GM12878 (cell line): ENCODE results near the gene PAXX. TPM values are rescaled to one million over a fixed set of nuclear protein-coding genes. Genes with fewer than 3 reads are reported as not detected.
A peak's percentile ranks its signal among the peaks of the same experiment; 100 is the strongest.

Experiments
- ASH2L ChIP-seq: fragments of 300-600, 200-600 bp; sonication (generic); IDR thresholded peaks from 2 replicates; pipeline ENCODE4 v1.6.1; 2017; ENCODE audit warnings: low read depth, mild to moderate bottlenecking, borderline replicate concordance
- BCL11A ChIP-seq: IDR thresholded peaks from 2 replicates; pipeline ENCODE4 v1.6.1; 2011; ENCODE audit warnings: low read depth, low read length
- BHLHE40 ChIP-seq, 2 experiments: fragments of 450-650 bp in 1 of 2; IDR thresholded peaks; 2 replicates each; pipeline ENCODE4 v1.6.1; 2011 to 2017; ENCODE audit warnings: low read depth in 2 of 2, borderline replicate concordance in 1 of 2, improper control_type of control experiment in 1 of 2, low read length in 1 of 2, mild to moderate bottlenecking in 1 of 2
- BRCA1 ChIP-seq: IDR thresholded peaks from 2 replicates; pipeline ENCODE4 v1.6.1; 2011; ENCODE audit warnings: low read depth, low read length, improper control_type of control experiment
- CREB1 ChIP-seq: IDR thresholded peaks from 2 replicates; pipeline ENCODE4 v1.6.1; 2012; ENCODE audit warnings: low read depth, mild to moderate bottlenecking, inconsistent platforms
- FOXK2 ChIP-seq: fragments of 450-650 bp; IDR thresholded peaks from 2 replicates; pipeline ENCODE4 v1.6.1; 2017; ENCODE audit warnings: mild to moderate bottlenecking, moderate library complexity
- IKZF2 ChIP-seq, 2 experiments: fragments of 450-650 bp; IDR thresholded peaks; 2 replicates each; pipeline ENCODE4 v1.6.1; 2017; ENCODE audit warnings: mild to moderate bottlenecking in 2 of 2, moderate library complexity in 2 of 2
- IRF4 ChIP-seq: IDR thresholded peaks from 2 replicates; pipeline ENCODE4 v1.6.1; 2011; ENCODE audit warnings: low read depth, low read length
- KLF5 ChIP-seq: fragments of 450-650 bp; IDR thresholded peaks from 2 replicates; pipeline ENCODE4 v1.6.1; 2014; ENCODE audit warnings: mild to moderate bottlenecking; ENCODE audit not compliant: partially characterized antibody
- POLR2AphosphoS5 ChIP-seq: IDR thresholded peaks from 2 replicates; pipeline ENCODE4 v1.6.1; 2011; ENCODE audit warnings: mild to moderate bottlenecking, low read length, inconsistent platforms
- RBBP5 ChIP-seq: fragments of 200-600 bp; sonication (generic); conservative IDR thresholded peaks from 2 replicates; pipeline ENCODE4 v1.6.1; 2016
- RUNX3 ChIP-seq: IDR thresholded peaks from 2 replicates; pipeline ENCODE4 v1.6.1; 2012; ENCODE audit warnings: low read length, inconsistent platforms
- SMC3 ChIP-seq: IDR thresholded peaks from 2 replicates; pipeline ENCODE4 v1.6.1; 2011; ENCODE audit warnings: low read length, improper control_type of control experiment, borderline replicate concordance
- SREBF2 ChIP-seq: IDR thresholded peaks from 2 replicates; pipeline ENCODE4 v1.6.1; 2012; ENCODE audit warnings: mild to moderate bottlenecking, low read length
- ZNF24 ChIP-seq: fragments of 450-650 bp; IDR thresholded peaks from 2 replicates; pipeline ENCODE4 v1.6.1; 2017; ENCODE audit warnings: antibody characterized with exemption, mild to moderate bottlenecking
- polyA plus RNA-seq, 11 experiments: library from polyadenylated mRNA; depleted of rRNA in 4 of 11; unstranded in 6 of 11; stranded (reverse) in 5 of 11; fragments of >200 nt; fragmentation: Nextera tagmentation in 4 of 11; fragmentation: Illumina TruSeq in 1 of 11; extraction: Ambion mirVana in 4 of 11; extraction: Trizol in 1 of 11; gene quantifications; 1 replicate in 1 of 11; 2 replicates in 10 of 11; pipeline versions ENCODE4 v1.2.1 to v1.2.3, GENCODE V29; 2011 to 2016; ENCODE audit warnings: inconsistent platforms in 2 of 11, missing spikeins in 2 of 11, low read depth in 1 of 11
- total RNA-seq, 4 experiments: library from RNA; depleted of rRNA in 3 of 4; stranded (reverse); fragments of >200 nt in 3 of 4; fragmentation: Illumina TruSeq in 1 of 4; extraction: Trizol in 1 of 4; gene quantifications; 2 replicates each; pipeline versions ENCODE4 v1.2.1 to v1.2.3, GENCODE V29; 2013 to 2021
- TF ChIP-seq, protein P1 (sequence below): IDR thresholded peaks from 2 replicates; pipeline ENCODE4 v1.6.1; 2012; ENCODE audit warnings: low read depth, low read length, improper control_type of control experiment
- TF ChIP-seq, protein P2 (sequence below): fragments of 450-650 bp; IDR thresholded peaks from 2 replicates; pipeline ENCODE4 v1.6.1; 2017; ENCODE audit warnings: antibody characterized with exemption, mild to moderate bottlenecking, moderate library complexity
- TF ChIP-seq, protein P3 (sequence below): IDR thresholded peaks from 2 replicates; pipeline ENCODE4 v1.6.1; 2011; ENCODE audit warnings: mild to moderate bottlenecking, low read depth, low read length, moderate library complexity; ENCODE audit not compliant: insufficient replicate concordance
- TF ChIP-seq, protein P4 (sequence below): fragments of 450-650 bp; IDR thresholded peaks from 2 replicates; pipeline ENCODE4 v1.6.1; 2017; ENCODE audit warnings: borderline replicate concordance
- TF ChIP-seq, protein P5 (sequence below): fragments of 450-650 bp; formaldehyde crosslinking; IDR thresholded peaks from 2 replicates; pipeline ENCODE4 v1.4.0; 2020; ENCODE audit warnings: mild to moderate bottlenecking, moderate library complexity

The PAXX gene
- total and polyA plus RNA-seq, 10 of the 15 experiments (the other 5 are each of a cell fraction or from before 2014, with no cell fraction given): 0.18 to 60.6 (median 29.5) TPM

DNA sequence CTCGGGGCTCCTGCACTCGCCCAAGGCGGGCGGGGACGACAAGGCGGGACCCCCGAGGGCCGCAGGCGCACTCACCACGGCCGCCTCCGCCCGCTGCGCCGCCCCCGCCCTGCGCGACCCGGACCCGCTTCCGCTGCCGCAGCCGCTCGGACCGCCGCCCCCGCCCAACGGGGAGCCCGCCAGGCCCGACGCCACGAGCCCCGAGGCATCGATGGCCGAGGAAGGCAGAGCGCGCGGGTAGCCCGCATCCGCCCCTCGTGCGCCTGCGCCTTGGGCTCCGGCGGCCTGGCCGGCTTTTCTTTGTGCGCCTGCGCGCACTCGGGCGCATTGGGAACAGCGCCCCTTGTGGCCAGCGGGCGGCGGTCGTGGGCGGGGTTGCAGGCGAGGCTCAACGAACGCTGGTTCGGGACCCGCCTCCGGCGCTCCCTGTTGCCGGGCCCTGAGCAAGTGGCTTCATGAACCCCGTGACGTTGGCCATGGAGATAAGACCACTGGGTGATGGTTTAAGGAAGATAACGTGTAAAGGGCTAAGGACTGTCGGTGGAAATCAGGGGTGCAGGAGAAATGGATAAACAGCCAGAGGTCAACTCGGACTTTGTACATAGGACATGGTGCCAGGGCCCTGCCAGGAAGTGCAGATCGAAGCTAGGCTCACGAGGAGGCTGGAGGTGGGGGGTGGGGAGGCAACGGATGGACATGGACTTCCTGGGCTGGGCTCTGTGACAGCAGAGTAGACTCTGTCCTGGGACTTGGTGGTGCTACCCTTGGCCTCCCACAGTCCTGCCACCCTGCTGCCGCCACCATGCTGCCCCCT is 47.5 kb upstream of the PAXX start, which contains the start of the genes C8G and FBXW5 (continued):
- TF ChIP-seq KLF5 (peak; percentile 5), RBBP5 (no peak), BHLHE40 (IDR thresholded peaks at IDR 0.05; ENCODE audit: borderline replicate concordance in 1 of 2, low read depth in 2 of 2, low read length in 1 of 2) (peak; percentile 58 to 83), SREBF2 (no peak), ZNF24 (peak; percentile 32; the same call in 1 of the 2 replicates), IKZF2 (IDR thresholded peaks at IDR 0.05) (no peak), BRCA1 (no peak), ASH2L (no peak), CREB1 (no peak), IRF4 (no peak), FOXK2 (no peak), SMC3 (peak; percentile 3; the same call in 1 of the 2 replicates), RUNX3 (no peak), POLR2AphosphoS5 (no peak), BCL11A (no peak)
- TF ChIP-seq, protein P1, sequence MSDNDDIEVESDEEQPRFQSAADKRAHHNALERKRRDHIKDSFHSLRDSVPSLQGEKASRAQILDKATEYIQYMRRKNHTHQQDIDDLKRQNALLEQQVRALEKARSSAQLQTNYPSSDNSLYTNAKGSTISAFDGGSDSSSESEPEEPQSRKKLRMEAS: peak; percentile 35
- TF ChIP-seq, protein P2, sequence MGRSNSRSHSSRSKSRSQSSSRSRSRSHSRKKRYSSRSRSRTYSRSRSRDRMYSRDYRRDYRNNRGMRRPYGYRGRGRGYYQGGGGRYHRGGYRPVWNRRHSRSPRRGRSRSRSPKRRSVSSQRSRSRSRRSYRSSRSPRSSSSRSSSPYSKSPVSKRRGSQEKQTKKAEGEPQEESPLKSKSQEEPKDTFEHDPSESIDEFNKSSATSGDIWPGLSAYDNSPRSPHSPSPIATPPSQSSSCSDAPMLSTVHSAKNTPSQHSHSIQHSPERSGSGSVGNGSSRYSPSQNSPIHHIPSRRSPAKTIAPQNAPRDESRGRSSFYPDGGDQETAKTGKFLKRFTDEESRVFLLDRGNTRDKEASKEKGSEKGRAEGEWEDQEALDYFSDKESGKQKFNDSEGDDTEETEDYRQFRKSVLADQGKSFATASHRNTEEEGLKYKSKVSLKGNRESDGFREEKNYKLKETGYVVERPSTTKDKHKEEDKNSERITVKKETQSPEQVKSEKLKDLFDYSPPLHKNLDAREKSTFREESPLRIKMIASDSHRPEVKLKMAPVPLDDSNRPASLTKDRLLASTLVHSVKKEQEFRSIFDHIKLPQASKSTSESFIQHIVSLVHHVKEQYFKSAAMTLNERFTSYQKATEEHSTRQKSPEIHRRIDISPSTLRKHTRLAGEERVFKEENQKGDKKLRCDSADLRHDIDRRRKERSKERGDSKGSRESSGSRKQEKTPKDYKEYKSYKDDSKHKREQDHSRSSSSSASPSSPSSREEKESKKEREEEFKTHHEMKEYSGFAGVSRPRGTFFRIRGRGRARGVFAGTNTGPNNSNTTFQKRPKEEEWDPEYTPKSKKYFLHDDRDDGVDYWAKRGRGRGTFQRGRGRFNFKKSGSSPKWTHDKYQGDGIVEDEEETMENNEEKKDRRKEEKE: no peak
- TF ChIP-seq, protein P3, sequence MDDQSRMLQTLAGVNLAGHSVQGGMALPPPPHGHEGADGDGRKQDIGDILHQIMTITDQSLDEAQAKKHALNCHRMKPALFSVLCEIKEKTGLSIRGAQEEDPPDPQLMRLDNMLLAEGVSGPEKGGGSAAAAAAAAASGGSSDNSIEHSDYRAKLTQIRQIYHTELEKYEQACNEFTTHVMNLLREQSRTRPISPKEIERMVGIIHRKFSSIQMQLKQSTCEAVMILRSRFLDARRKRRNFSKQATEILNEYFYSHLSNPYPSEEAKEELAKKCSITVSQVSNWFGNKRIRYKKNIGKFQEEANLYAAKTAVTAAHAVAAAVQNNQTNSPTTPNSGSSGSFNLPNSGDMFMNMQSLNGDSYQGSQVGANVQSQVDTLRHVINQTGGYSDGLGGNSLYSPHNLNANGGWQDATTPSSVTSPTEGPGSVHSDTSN: no peak
- TF ChIP-seq, protein P4, sequence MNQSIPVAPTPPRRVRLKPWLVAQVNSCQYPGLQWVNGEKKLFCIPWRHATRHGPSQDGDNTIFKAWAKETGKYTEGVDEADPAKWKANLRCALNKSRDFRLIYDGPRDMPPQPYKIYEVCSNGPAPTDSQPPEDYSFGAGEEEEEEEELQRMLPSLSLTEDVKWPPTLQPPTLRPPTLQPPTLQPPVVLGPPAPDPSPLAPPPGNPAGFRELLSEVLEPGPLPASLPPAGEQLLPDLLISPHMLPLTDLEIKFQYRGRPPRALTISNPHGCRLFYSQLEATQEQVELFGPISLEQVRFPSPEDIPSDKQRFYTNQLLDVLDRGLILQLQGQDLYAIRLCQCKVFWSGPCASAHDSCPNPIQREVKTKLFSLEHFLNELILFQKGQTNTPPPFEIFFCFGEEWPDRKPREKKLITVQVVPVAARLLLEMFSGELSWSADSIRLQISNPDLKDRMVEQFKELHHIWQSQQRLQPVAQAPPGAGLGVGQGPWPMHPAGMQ: no peak
- TF ChIP-seq, protein P5, sequence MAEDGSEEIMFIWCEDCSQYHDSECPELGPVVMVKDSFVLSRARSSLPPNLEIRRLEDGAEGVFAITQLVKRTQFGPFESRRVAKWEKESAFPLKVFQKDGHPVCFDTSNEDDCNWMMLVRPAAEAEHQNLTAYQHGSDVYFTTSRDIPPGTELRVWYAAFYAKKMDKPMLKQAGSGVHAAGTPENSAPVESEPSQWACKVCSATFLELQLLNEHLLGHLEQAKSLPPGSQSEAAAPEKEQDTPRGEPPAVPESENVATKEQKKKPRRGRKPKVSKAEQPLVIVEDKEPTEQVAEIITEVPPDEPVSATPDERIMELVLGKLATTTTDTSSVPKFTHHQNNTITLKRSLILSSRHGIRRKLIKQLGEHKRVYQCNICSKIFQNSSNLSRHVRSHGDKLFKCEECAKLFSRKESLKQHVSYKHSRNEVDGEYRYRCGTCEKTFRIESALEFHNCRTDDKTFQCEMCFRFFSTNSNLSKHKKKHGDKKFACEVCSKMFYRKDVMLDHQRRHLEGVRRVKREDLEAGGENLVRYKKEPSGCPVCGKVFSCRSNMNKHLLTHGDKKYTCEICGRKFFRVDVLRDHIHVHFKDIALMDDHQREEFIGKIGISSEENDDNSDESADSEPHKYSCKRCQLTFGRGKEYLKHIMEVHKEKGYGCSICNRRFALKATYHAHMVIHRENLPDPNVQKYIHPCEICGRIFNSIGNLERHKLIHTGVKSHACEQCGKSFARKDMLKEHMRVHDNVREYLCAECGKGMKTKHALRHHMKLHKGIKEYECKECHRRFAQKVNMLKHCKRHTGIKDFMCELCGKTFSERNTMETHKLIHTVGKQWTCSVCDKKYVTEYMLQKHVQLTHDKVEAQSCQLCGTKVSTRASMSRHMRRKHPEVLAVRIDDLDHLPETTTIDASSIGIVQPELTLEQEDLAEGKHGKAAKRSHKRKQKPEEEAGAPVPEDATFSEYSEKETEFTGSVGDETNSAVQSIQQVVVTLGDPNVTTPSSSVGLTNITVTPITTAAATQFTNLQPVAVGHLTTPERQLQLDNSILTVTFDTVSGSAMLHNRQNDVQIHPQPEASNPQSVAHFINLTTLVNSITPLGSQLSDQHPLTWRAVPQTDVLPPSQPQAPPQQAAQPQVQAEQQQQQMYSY: no peak
